Measurements from ENCODE around the gene KCTD1. TPM values are rescaled to one million over a fixed set of nuclear protein-coding genes. Genes with fewer than 3 reads are reported as not detected.

KCTD1 gene
- polyA plus RNA-seq, 1 of the 3 experiments (the other 2 are of a cell fraction), result 12.8 TPM

DNA sequence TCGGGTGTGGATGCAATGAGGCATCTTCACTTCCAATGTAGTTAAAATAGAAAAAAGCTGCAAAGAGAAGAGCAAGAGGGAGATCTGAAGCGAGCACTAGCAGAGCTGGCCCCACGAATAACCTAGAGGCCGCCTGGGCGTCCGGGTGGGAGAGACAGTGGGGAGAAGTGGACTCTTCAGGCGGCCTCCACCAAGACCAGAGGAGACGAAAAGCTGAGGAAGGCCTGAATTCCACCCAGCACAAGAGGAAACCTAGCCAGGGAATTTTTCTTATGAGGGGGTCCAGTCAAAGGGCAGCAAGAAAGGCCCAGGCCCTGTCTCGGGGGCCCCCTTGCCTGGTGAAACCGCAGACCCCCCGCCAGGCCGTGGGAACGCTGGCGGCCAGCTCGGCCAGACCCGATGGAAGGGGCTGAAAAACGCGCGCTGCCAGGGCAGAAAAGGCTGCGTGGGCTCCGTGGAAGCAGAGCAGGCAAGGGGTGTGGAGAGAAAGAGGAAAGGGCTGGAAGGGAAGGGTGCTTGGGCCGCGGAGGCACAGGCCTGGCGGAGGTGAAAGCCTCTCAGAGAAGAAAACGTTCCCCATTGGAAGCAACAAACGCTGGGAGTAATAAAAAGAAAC is 69.2 kb downstream of the KCTD1 start:
- Histone ChIP-seq H3K36me3 (replicated peaks in 1 of 2; ENCODE audit: control insufficient read depth in 1 of 2, insufficient read depth in 2 of 2, low read length in 1 of 2) (peaks cover 13 to 14% of the 10 kb centered on the region in 2 experiments), H3K9ac (no peak overlapping the region), H3K27me3 (ENCODE audit: insufficient read depth) (no peaks in the 10 kb centered on the region), H3K9me2 (no peaks in the 10 kb centered on the region), H4K20me1 (ENCODE audit: insufficient read depth) (no peaks in the 10 kb centered on the region), H3K4me1 (ENCODE audit: control insufficient read depth in 1 of 2, insufficient read depth in 2 of 2, low read depth in 1 of 2, low read length in 1 of 2) (peaks cover 0 to 37% of the 10 kb centered on the region in 2 experiments; a peak in 3 of 4 replicates), H3K4me2 (no peak overlapping the region), H3K79me2 (ENCODE audit: insufficient read depth) (no peaks in the 10 kb centered on the region), H3K4me3 (ENCODE audit: low read depth in 2 of 2, low read length in 1 of 2) (no peak overlapping the region), H3F3A (replicated peaks; ENCODE audit: insufficient read depth) (peaks cover 16% of the 10 kb centered on the region), H3K27ac (ENCODE audit: low read depth in 2 of 2, low read length in 1 of 2) (peak overlapping the region in 1 of 2 experiments; percentile 94; a peak in 2 of 4 replicates), H2AFZ (ENCODE audit: low read depth) (no peak overlapping the region), H3K9me3 (no peaks in the 10 kb centered on the region)
- WGBS (ENCODE audit: low lambda C conversion rate), result 94% methylated on average over 25 of the region's 26 CpGs
- DNase-seq, result no peak
- ChIA-PET POLR2A (no interaction called here), CTCF (interaction anchor here (2.2 kb wide), 1 partner anchor 10 kb away, joined by 9 read pairs; no protein-coding TSS in a partner anchor)
- TF ChIP-seq GABPA (IDR thresholded peaks at IDR 0.05; ENCODE audit: low read depth), result no peak
- no peak for TF ChIP-seq GATA2 (CRISPR knock-in tag; IDR thresholded peaks at IDR 0.05)
- no peak for TF ChIP-seq TAF1 (IDR thresholded peaks at IDR 0.05; ENCODE audit: borderline replicate concordance, low read depth, low read length)
- TF ChIP-seq, protein P1, sequence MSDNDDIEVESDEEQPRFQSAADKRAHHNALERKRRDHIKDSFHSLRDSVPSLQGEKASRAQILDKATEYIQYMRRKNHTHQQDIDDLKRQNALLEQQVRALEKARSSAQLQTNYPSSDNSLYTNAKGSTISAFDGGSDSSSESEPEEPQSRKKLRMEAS (IDR thresholded peaks at IDR 0.05; ENCODE audit: low read depth), result no peak

DNA sequence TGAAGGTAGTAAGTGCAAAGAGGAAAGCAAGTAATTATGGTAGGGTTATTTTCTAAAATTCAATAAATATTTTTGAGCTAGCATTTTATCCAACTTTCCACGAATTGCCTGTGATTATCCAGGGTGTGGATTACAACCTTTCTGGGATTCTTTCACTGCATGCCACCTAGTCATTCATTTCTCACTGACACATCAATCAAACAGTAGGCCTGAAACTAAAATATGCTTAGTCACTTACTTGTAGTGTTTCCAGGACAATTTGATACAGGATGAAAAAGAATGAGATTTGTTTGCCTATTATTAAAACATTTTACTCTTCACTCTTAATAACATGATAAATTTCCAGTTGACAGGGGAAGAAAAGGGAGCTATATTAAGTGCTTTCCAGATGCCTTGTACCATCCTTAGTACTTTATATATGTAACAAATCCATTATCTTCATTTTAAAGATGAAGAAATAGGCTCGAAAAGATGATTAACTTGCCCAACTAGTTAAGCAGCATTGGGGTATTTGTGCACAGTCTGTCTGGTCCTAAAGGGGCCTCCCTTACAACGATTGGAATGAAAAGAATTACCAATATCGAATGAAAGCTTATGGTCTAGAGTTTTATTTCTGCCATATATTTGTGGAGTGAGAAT is 70.4 kb downstream of the KCTD1 start:
- Histone ChIP-seq H3F3A (replicated peaks; ENCODE audit: insufficient read depth) (peaks cover 17% of the 10 kb centered on the region), H3K9me3 (no peaks in the 10 kb centered on the region), H3K27ac (ENCODE audit: low read depth in 2 of 2, low read length in 1 of 2) (peak overlapping the region; percentile 22 to 47), H3K9me2 (no peaks in the 10 kb centered on the region), H3K4me1 (ENCODE audit: control insufficient read depth in 1 of 2, insufficient read depth in 2 of 2, low read depth in 1 of 2, low read length in 1 of 2) (peaks cover 0 to 37% of the 10 kb centered on the region in 2 experiments; a peak in 3 of 4 replicates), H2AFZ (ENCODE audit: low read depth) (no peak overlapping the region), H3K4me3 (ENCODE audit: low read depth in 2 of 2, low read length in 1 of 2) (no peak overlapping the region; a peak in 1 of 4 replicates), H3K9ac (peak overlapping the region; percentile 3; the same call in 1 of the 2 replicates), H3K79me2 (ENCODE audit: insufficient read depth) (no peaks in the 10 kb centered on the region), H3K36me3 (replicated peaks in 1 of 2; ENCODE audit: control insufficient read depth in 1 of 2, insufficient read depth in 2 of 2, low read length in 1 of 2) (peaks cover 14 to 16% of the 10 kb centered on the region in 2 experiments), H3K4me2 (peak overlapping the region; percentile 37; the same call in 1 of the 2 replicates), H3K27me3 (ENCODE audit: insufficient read depth) (no peaks in the 10 kb centered on the region), H4K20me1 (ENCODE audit: insufficient read depth) (no peaks in the 10 kb centered on the region)
- ChIA-PET CTCF (interaction anchor here (1.0 to 2.2 kb wide), 2 partner anchors 9 to 26 kb away, joined by 3 to 9 read pairs; no protein-coding TSS in a partner anchor), POLR2A (no interaction called here)
- peak; percentile 1; the same call in 1 of the 2 replicates for TF ChIP-seq FOSL2 (IDR thresholded peaks at IDR 0.05; ENCODE audit: borderline replicate concordance, low read depth)
- TF ChIP-seq, protein P2, sequence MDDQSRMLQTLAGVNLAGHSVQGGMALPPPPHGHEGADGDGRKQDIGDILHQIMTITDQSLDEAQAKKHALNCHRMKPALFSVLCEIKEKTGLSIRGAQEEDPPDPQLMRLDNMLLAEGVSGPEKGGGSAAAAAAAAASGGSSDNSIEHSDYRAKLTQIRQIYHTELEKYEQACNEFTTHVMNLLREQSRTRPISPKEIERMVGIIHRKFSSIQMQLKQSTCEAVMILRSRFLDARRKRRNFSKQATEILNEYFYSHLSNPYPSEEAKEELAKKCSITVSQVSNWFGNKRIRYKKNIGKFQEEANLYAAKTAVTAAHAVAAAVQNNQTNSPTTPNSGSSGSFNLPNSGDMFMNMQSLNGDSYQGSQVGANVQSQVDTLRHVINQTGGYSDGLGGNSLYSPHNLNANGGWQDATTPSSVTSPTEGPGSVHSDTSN (IDR thresholded peaks at IDR 0.05), result peak; percentile 82
- TF ChIP-seq, protein P3, sequence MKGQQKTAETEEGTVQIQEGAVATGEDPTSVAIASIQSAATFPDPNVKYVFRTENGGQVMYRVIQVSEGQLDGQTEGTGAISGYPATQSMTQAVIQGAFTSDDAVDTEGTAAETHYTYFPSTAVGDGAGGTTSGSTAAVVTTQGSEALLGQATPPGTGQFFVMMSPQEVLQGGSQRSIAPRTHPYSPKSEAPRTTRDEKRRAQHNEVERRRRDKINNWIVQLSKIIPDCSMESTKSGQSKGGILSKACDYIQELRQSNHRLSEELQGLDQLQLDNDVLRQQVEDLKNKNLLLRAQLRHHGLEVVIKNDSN (IDR thresholded peaks at IDR 0.05; ENCODE audit: borderline replicate concordance, low read depth), result no peak
- TF ChIP-seq JUND (IDR thresholded peaks at IDR 0.05), result peak; percentile 16; the same call in 1 of the 2 replicates
- DNase-seq, result no peak
- 79% methylated on average over 4 of the region's 4 CpGs for WGBS (ENCODE audit: low lambda C conversion rate)
